ENCODE measurements around the gene GUCD1. TPM values are rescaled to one million over a fixed set of nuclear protein-coding genes. Genes with fewer than 3 reads are reported as not detected.

Gene GUCD1
- total and polyA plus RNA-seq, 12 donors = 75.4 to 162 (median 112) TPM

- H3K36me3 ChIP-seq (replicated peaks in 1 of 2) = peaks cover 0 to 33% of the 10 kb centered on the region in 2 donors
- TF ChIP-seq CTCF (IDR thresholded peaks at IDR 0.05) (no peak), POLR2A (IDR thresholded peaks at IDR 0.05) (no peak)
- 64 to 71% (median 67%) methylated on average over 4 to 6 of the region's 6 CpGs for whole genome bisulfite sequencing, 4 donors
- no peaks in the 10 kb centered on the region for H3K27me3 ChIP-seq
- DNase-seq = no peak
- intact Hi-C loops (cut with DNase I) = no loop called here
- no peak overlapping the region for H3K4me3 ChIP-seq
- H3K9me3 ChIP-seq (replicated peaks in 1 of 3) = no peaks in the 10 kb centered on the region
- peaks cover 23 to 34% of the 10 kb centered on the region in 2 donors for H3K4me1 ChIP-seq (replicated peaks in 1 of 2)
- H3K27ac ChIP-seq = peak overlapping the region in 2 of 5 donors; percentile 47 to 49
Observed at GRCh38 chr22:24550902-24551435, 4.0 kb downstream of the GUCD1 start.

- H3K9me3 ChIP-seq (replicated peaks in 1 of 3) = no peaks in the 10 kb centered on the region
- no peaks in the 10 kb centered on the region for H3K27me3 ChIP-seq
- intact Hi-C loops (cut with DNase I) = no loop called here
- DNase-seq = peak in 1 of 7 donors; percentile 27
- H3K4me3 ChIP-seq = no peak overlapping the region
- 69 to 78% (median 74%) methylated on average over 7 to 8 of the region's 8 CpGs for WGBS, 4 donors
- TF ChIP-seq CTCF (IDR thresholded peaks at IDR 0.05) (no peak), POLR2A (IDR thresholded peaks at IDR 0.05) (no peak)
- H3K4me1 ChIP-seq (replicated peaks in 1 of 2) = peaks cover 25 to 38% of the 10 kb centered on the region in 2 donors
- H3K27ac ChIP-seq = peak overlapping the region in 2 of 5 donors; percentile 47 to 49
- peaks cover 0 to 33% of the 10 kb centered on the region in 2 donors for H3K36me3 ChIP-seq (replicated peaks in 1 of 2)
Observed at GRCh38 chr22:24550028-24550901, 4.7 kb downstream of the GUCD1 start.

- 90 to 100% (median 99%) methylated on average over 1 to 4 of the region's 4 CpGs for WGBS, 4 donors
- H3K27ac ChIP-seq = no peak overlapping the region
- H3K9me3 ChIP-seq (replicated peaks in 1 of 3) = no peaks in the 10 kb centered on the region
- TF ChIP-seq CTCF (IDR thresholded peaks at IDR 0.05) (no peak), POLR2A (IDR thresholded peaks at IDR 0.05) (no peak)
- no peak for DNase-seq
- H3K4me1 ChIP-seq (replicated peaks in 1 of 2) = peaks cover 24 to 41% of the 10 kb centered on the region in 2 donors
- no peaks in the 10 kb centered on the region for H3K27me3 ChIP-seq
- H3K36me3 ChIP-seq (replicated peaks in 1 of 2) = peaks cover 0 to 41% of the 10 kb centered on the region in 2 donors
- no peak overlapping the region for H3K4me3 ChIP-seq
- intact Hi-C loops (cut with DNase I) = no loop called here
Observed at GRCh38 chr22:24548812-24549211, 6.1 kb downstream of the GUCD1 start.

- Histone ChIP-seq H3K4me3 (no peak overlapping the region), H3K9me3 (replicated peaks in 1 of 3) (no peaks in the 10 kb centered on the region), H3K27me3 (no peaks in the 10 kb centered on the region), H3K4me1 (replicated peaks in 1 of 2) (peaks cover 6 to 12% of the 10 kb centered on the region in 2 donors), H3K36me3 (replicated peaks in 1 of 2) (peaks cover 0 to 78% of the 10 kb centered on the region in 2 donors), H3K27ac (no peak overlapping the region)
- DNase-seq = no peak
- TF ChIP-seq CTCF (IDR thresholded peaks at IDR 0.05) = no peak
- no peak for TF ChIP-seq POLR2A (IDR thresholded peaks at IDR 0.05)
- WGBS, 4 donors = 53 to 87% (median 79%) methylated on average over 5 to 11 of the region's 11 CpGs
- intact Hi-C loops (cut with DNase I) = no loop called here
Observed at GRCh38 chr22:24543679-24544243, 11.2 kb downstream of the GUCD1 start.

All from adrenal gland (tissue), 12 donors.